ENCODE data around the gene PTPRN2. TPM values are rescaled to one million over a fixed set of nuclear protein-coding genes. Genes with fewer than 3 reads are reported as not detected.
A peak's percentile ranks its signal among the peaks of the same experiment; 100 is the strongest.

PTPRN2 gene
- total and polyA plus RNA-seq, 9 of the 15 experiments (the other 6 are each of a cell fraction or from before 2014, with no cell fraction given), result not detected

DNA sequence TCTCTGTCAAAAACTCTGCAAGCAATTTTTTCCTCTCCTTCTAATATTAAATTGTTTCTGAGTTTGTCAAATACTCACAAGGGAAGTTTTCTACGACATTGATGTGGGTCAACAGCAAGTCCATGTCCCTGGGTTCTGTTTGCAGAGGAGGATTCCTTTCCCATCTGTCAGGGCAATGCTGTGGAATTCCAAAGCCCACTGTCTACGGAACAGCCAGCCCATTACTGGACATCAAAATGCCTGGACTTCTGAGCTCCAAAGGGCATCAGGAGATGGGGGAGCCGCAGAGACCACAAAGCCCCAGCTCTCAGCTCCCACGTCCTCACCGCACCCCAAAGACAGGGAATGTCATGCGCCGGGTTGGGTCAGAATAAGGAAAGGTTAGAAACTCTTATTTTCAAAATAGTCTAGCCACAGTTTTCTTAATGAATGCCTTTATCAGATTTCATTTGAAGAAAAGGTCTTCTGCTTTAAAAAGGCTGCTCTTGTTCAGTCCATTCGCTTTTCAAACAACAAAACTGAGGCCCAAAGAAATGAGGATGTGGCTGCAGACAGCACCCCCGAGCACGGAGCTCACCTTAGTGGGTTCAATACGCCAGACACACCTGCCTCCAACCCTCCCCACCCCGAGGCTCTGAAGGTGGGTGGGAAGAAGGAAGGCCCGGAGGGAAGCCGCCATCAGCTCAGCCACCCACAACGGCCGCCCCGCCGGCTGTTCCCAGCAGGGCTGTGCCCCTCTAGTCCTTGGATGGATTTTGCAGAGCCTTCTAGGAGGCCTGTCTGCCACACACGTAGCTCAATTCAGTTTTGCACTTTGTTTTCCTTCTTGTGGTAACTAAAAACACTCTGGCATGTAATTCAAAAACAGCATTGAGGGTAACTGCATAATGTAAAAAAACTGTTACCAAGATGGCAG lies 44.7 kb downstream of the PTPRN2 start:
- WGBS (ENCODE audit: insufficient coverage, low coverage, missing lambda C conversion rate), result 3% methylated on average over 19 of the region's 19 CpGs
- POLR2A ChIA-PET, result interaction anchor here (0.6 to 1.0 kb wide), 3 partner anchors 8 to 19 kb away, joined by 3 to 4 read pairs (median 4); no protein-coding TSS in a partner anchor
- no peaks in the 10 kb centered on the region for H3K79me2 ChIP-seq (ENCODE audit: control insufficient read depth, insufficient read depth, low read length)
- CTCF ChIA-PET (ENCODE audit: low intra/inter-chr PET ratio), result no interaction called here
- BruUV-seq (replicated peaks), result no TSS peak
- H3K4me2 ChIP-seq (ENCODE audit: insufficient read depth, low read length), result no peak overlapping the region
- peaks cover 6% of the 10 kb centered on the region; the same call in 1 of the 2 replicates for H4K20me1 ChIP-seq (replicated peaks; ENCODE audit: control insufficient read depth, insufficient read depth, low read length)
- H3K9ac ChIP-seq (ENCODE audit: insufficient read depth in 1 of 2, low read depth in 2 of 2, low read length in 2 of 2), result no peak overlapping the region
- H3K27me3 ChIP-seq (ENCODE audit: control insufficient read depth in 2 of 2, insufficient read depth in 2 of 2, low read length in 2 of 2), result peaks cover 66 to 96% of the 10 kb centered on the region in 2 experiments
- no peak overlapping the region for H3K4me3 ChIP-seq
- H2AFZ ChIP-seq (ENCODE audit: low read depth, low read length), result no peak overlapping the region
- no peak for TF ChIP-seq ZNF23 (CRISPR knock-in tag; IDR thresholded peaks at IDR 0.05)
- no peak for TF ChIP-seq ZFP36 (IDR thresholded peaks at IDR 0.05; ENCODE audit: low read depth, low read length, partially characterized antibody)
- TF ChIP-seq, protein P1, sequence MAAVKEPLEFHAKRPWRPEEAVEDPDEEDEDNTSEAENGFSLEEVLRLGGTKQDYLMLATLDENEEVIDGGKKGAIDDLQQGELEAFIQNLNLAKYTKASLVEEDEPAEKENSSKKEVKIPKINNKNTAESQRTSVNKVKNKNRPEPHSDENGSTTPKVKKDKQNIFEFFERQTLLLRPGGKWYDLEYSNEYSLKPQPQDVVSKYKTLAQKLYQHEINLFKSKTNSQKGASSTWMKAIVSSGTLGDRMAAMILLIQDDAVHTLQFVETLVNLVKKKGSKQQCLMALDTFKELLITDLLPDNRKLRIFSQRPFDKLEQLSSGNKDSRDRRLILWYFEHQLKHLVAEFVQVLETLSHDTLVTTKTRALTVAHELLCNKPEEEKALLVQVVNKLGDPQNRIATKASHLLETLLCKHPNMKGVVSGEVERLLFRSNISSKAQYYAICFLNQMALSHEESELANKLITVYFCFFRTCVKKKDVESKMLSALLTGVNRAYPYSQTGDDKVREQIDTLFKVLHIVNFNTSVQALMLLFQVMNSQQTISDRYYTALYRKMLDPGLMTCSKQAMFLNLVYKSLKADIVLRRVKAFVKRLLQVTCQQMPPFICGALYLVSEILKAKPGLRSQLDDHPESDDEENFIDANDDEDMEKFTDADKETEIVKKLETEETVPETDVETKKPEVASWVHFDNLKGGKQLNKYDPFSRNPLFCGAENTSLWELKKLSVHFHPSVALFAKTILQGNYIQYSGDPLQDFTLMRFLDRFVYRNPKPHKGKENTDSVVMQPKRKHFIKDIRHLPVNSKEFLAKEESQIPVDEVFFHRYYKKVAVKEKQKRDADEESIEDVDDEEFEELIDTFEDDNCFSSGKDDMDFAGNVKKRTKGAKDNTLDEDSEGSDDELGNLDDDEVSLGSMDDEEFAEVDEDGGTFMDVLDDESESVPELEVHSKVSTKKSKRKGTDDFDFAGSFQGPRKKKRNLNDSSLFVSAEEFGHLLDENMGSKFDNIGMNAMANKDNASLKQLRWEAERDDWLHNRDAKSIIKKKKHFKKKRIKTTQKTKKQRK (IDR thresholded peaks at IDR 0.05; ENCODE audit: borderline replicate concordance, low read depth, low read length), result no peak
- no peak overlapping the region for H3K27ac ChIP-seq (ENCODE audit: extremely low read depth, low read depth, low read length)
- in situ Hi-C loops (cut with MboI) (no loop called here), intact Hi-C loops (cut with micrococcal nuclease) (no loop called here)
- FAIRE-seq (peak; percentile 6), ATAC-seq (no peak), DNase-seq (ENCODE audit: extremely low read depth in 1 of 4, low spot score in 3 of 4) (no peak)
- peaks cover 0 to 13% of the 10 kb centered on the region in 2 experiments; a peak in 1 of 5 replicates for H3K4me1 ChIP-seq (replicated peaks in 1 of 2; ENCODE audit: control insufficient read depth in 2 of 2, insufficient read depth in 2 of 2, low read length in 2 of 2)
- no peaks in the 10 kb centered on the region for H3K9me3 ChIP-seq (replicated peaks; ENCODE audit: control insufficient read depth, insufficient read depth, low read depth, low read length)
- no peaks in the 10 kb centered on the region for H3K9me1 ChIP-seq (ENCODE audit: control insufficient read depth, insufficient read depth, low read length)
- H3K36me3 ChIP-seq (ENCODE audit: control insufficient read depth, insufficient read depth, low read length), result no peaks in the 10 kb centered on the region
